ENCODE results near the gene NUP188. TPM values are rescaled to one million over a fixed set of nuclear protein-coding genes. Genes with fewer than 3 reads are reported as not detected.
A peak's percentile ranks its signal among the peaks of the same experiment; 100 is the strongest.

The NUP188 gene
- total and polyA plus RNA-seq, 2 of the 13 experiments (the other 11 are each of a cell fraction or from before 2014, with no cell fraction given) = 28.0 to 38.5 TPM

GRCh38 chr9:128912270-128912853 lies 35.1 kb upstream of the NUP188 start (continued):
- TF ChIP-seq EP300 (IDR thresholded peaks at IDR 0.05; ENCODE audit: low read depth in 2 of 2, low read length in 2 of 2) (peak in 1 of 2 experiments; percentile 35; a peak in 1 of 4 replicates), EP300 (CRISPR knock-in tag; IDR thresholded peaks at IDR 0.05; ENCODE audit: borderline replicate concordance) (peak; percentile 40; the same call in 1 of the 2 replicates), ZC3H13 (CRISPR knock-in tag; IDR thresholded peaks at IDR 0.05) (0 out of 2 replicates have a peak, but pooled peaks have one; percentile 11), JUN (CRISPR knock-in tag; IDR thresholded peaks at IDR 0.05) (peak; percentile 23; the same call in 1 of the 2 replicates), FOXP1 (IDR thresholded peaks at IDR 0.05) (no peak), FOXP1 (CRISPR knock-in tag; IDR thresholded peaks at IDR 0.05) (peak; percentile 57), ZNF891 (CRISPR knock-in tag; IDR thresholded peaks at IDR 0.05) (no peak), ZNF512B (CRISPR knock-in tag; IDR thresholded peaks at IDR 0.05; ENCODE audit: borderline replicate concordance) (0 out of 2 replicates have a peak, but pooled peaks have one; percentile 29), ZNF550 (CRISPR knock-in tag; IDR thresholded peaks at IDR 0.05; ENCODE audit: borderline replicate concordance) (no peak), SOX13 (IDR thresholded peaks at IDR 0.05) (peak; percentile 86), SOX13 (CRISPR knock-in tag; conservative IDR thresholded peaks at IDR 0.05 in 1 of 2, IDR thresholded peaks at IDR 0.05 in 1 of 2) (peak in 1 of 2 experiments; percentile 95; a peak in 2 of 4 replicates), MLX (CRISPR knock-in tag; IDR thresholded peaks at IDR 0.05) (no peak), ZNF788 (CRISPR knock-in tag; IDR thresholded peaks at IDR 0.05; ENCODE audit: borderline replicate concordance) (no peak), ZNF280D (CRISPR knock-in tag; IDR thresholded peaks at IDR 0.05) (0 out of 2 replicates have a peak, but pooled peaks have one; percentile 58), JUNB (CRISPR knock-in tag; IDR thresholded peaks at IDR 0.05; ENCODE audit: borderline replicate concordance) (peak; percentile 36; the same call in 1 of the 2 replicates), SOX5 (CRISPR knock-in tag; IDR thresholded peaks at IDR 0.05; ENCODE audit: borderline replicate concordance) (peak; percentile 92; the same call in 1 of the 2 replicates), IRF2 (CRISPR knock-in tag; IDR thresholded peaks at IDR 0.05) (0 out of 2 replicates have a peak, but pooled peaks have one; percentile 34), MEIS1 (CRISPR knock-in tag; IDR thresholded peaks at IDR 0.05; ENCODE audit: borderline replicate concordance) (no peak)
- TF ChIP-seq, protein P1, sequence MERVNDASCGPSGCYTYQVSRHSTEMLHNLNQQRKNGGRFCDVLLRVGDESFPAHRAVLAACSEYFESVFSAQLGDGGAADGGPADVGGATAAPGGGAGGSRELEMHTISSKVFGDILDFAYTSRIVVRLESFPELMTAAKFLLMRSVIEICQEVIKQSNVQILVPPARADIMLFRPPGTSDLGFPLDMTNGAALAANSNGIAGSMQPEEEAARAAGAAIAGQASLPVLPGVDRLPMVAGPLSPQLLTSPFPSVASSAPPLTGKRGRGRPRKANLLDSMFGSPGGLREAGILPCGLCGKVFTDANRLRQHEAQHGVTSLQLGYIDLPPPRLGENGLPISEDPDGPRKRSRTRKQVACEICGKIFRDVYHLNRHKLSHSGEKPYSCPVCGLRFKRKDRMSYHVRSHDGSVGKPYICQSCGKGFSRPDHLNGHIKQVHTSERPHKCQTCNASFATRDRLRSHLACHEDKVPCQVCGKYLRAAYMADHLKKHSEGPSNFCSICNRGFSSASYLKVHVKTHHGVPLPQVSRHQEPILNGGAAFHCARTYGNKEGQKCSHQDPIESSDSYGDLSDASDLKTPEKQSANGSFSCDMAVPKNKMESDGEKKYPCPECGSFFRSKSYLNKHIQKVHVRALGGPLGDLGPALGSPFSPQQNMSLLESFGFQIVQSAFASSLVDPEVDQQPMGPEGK (CRISPR knock-in tag; IDR thresholded peaks at IDR 0.05) = peak; percentile 44; the same call in 1 of the 2 replicates
- TF ChIP-seq, protein P2, sequence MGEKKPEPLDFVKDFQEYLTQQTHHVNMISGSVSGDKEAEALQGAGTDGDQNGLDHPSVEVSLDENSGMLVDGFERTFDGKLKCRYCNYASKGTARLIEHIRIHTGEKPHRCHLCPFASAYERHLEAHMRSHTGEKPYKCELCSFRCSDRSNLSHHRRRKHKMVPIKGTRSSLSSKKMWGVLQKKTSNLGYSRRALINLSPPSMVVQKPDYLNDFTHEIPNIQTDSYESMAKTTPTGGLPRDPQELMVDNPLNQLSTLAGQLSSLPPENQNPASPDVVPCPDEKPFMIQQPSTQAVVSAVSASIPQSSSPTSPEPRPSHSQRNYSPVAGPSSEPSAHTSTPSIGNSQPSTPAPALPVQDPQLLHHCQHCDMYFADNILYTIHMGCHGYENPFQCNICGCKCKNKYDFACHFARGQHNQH (CRISPR knock-in tag; IDR thresholded peaks at IDR 0.05) = peak; percentile 23; the same call in 1 of the 2 replicates

Measured in HepG2 (cell line).